HepG2 (cell line): Measurements from ENCODE around the gene SERPINB1. TPM values are rescaled to one million over a fixed set of nuclear protein-coding genes. Genes with fewer than 3 reads are reported as not detected.
A peak's percentile ranks its signal among the peaks of the same experiment; 100 is the strongest.

ENCODE experiments used
- CAMTA2 ChIP-seq: sonication (generic); formaldehyde crosslinking; IDR thresholded peaks from 2 replicates; pipeline ENCODE4 v1.4.0; 2020; ENCODE audit warnings: mild to moderate bottlenecking, missing genetic modification reagents, borderline replicate concordance
- CREM ChIP-seq, 2 experiments: sonication (generic) in 1 of 2; formaldehyde crosslinking in 1 of 2; IDR thresholded peaks; 2 replicates each; pipeline versions ENCODE4 v1.4.0 to v1.6.1; 2016 to 2020; ENCODE audit warnings: antibody characterized with exemption in 1 of 2, mild to moderate bottlenecking in 1 of 2, missing genetic modification reagents in 1 of 2
- HNF1A ChIP-seq, 2 experiments: sonication (generic) in 1 of 2; formaldehyde crosslinking in 1 of 2; IDR thresholded peaks; 2 replicates each; pipeline versions ENCODE4 v1.4.0 to v1.6.1; 2016 to 2020; ENCODE audit warnings: borderline replicate concordance in 1 of 2, low read depth in 1 of 2, mild to moderate bottlenecking in 1 of 2, missing genetic modification reagents in 1 of 2
- KDM1A ChIP-seq: IDR thresholded peaks from 2 replicates; pipeline ENCODE4 v1.6.1; 2016; ENCODE audit warnings: missing compliant biosample characterization
- MED1 ChIP-seq: sonication (generic); formaldehyde crosslinking; IDR thresholded peaks from 2 replicates; pipeline ENCODE4 v1.4.0; 2020; ENCODE audit warnings: missing genetic modification reagents
- MIER2 ChIP-seq: IDR thresholded peaks from 2 replicates; pipeline ENCODE4 v1.6.1; 2016; ENCODE audit warnings: missing biosample characterization, missing genetic modification reagents
- NR2F6 ChIP-seq, 2 experiments: IDR thresholded peaks; 2 replicates each; pipeline ENCODE4 v1.6.1; 2016; ENCODE audit warnings: antibody characterized with exemption in 1 of 2, mild to moderate bottlenecking in 1 of 2
- RARA ChIP-seq: IDR thresholded peaks from 2 replicates; pipeline ENCODE4 v1.6.1; 2016; ENCODE audit warnings: missing genetic modification reagents, missing compliant biosample characterization
- RORA ChIP-seq: sonication (generic); formaldehyde crosslinking; IDR thresholded peaks from 2 replicates; pipeline ENCODE4 v1.5.0; 2020; ENCODE audit warnings: mild to moderate bottlenecking, missing genetic modification reagents, moderate library complexity
- WIZ ChIP-seq: sonication (generic); formaldehyde crosslinking; IDR thresholded peaks from 2 replicates; pipeline ENCODE4 v1.5.1; 2020; ENCODE audit warnings: mild to moderate bottlenecking, missing genetic modification reagents
- ZC3H4 ChIP-seq: sonication (generic); formaldehyde crosslinking; IDR thresholded peaks from 2 replicates; pipeline ENCODE4 v1.4.0; 2020; ENCODE audit warnings: missing genetic modification reagents, borderline replicate concordance
- ZNF766 ChIP-seq: sonication (generic); formaldehyde crosslinking; IDR thresholded peaks from 2 replicates; pipeline ENCODE4 v1.5.0; 2020; ENCODE audit warnings: missing genetic modification reagents, borderline replicate concordance
- polyA plus RNA-seq, 8 experiments: library from polyadenylated mRNA; depleted of rRNA in 3 of 8; stranded (reverse) in 7 of 8; unstranded in 1 of 8; fragments of >200 nt; fragmentation: Illumina TruSeq in 4 of 8; extraction: Trizol in 4 of 8; gene quantifications; 2 replicates each; pipeline versions ENCODE4 v1.2.1 to v1.2.3, GENCODE V29; 2011 to 2016; ENCODE audit warnings: low read depth in 4 of 8, missing spikeins in 1 of 8, mixed read lengths in 1 of 8; ENCODE audit not compliant: insufficient read depth in 1 of 8
- total RNA-seq, 5 experiments: library from RNA; depleted of rRNA; stranded (reverse); fragments of >200 nt; fragmentation: Illumina TruSeq; extraction: Trizol; gene quantifications; 2 replicates each; pipeline ENCODE4 v1.2.3, GENCODE V29; 2016; ENCODE audit warnings: low read depth in 1 of 5
- TF ChIP-seq, protein P1 (sequence below): sonication (generic); formaldehyde crosslinking; IDR thresholded peaks from 2 replicates; pipeline ENCODE4 v1.4.0; 2020; ENCODE audit warnings: missing genetic modification reagents

SERPINB1 gene
- total and polyA plus RNA-seq, 2 of the 13 experiments (the other 11 are each of a cell fraction or from before 2014, with no cell fraction given), result 41.4 to 60.5 TPM

GRCh38 chr6:2885967-2886735 lies 44.5 kb upstream of the SERPINB1 start (continued):
- peak; percentile 89; the same call in 1 of the 2 replicates for TF ChIP-seq ZNF766 (CRISPR knock-in tag)
- no peak for TF ChIP-seq CREM (IDR thresholded peaks at IDR 0.05)
- no peak for TF ChIP-seq CREM (CRISPR knock-in tag; IDR thresholded peaks at IDR 0.05)
- TF ChIP-seq, protein P1, sequence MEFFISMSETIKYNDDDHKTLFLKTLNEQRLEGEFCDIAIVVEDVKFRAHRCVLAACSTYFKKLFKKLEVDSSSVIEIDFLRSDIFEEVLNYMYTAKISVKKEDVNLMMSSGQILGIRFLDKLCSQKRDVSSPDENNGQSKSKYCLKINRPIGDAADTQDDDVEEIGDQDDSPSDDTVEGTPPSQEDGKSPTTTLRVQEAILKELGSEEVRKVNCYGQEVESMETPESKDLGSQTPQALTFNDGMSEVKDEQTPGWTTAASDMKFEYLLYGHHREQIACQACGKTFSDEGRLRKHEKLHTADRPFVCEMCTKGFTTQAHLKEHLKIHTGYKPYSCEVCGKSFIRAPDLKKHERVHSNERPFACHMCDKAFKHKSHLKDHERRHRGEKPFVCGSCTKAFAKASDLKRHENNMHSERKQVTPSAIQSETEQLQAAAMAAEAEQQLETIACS (CRISPR knock-in tag), result no peak
- TF ChIP-seq RORA, result no peak
- no peak for TF ChIP-seq KDM1A
- TF ChIP-seq CAMTA2 (CRISPR knock-in tag), result no peak
- peak; percentile 84 for TF ChIP-seq RARA (CRISPR knock-in tag)
- TF ChIP-seq MED1 (CRISPR knock-in tag), result 0 out of 2 replicates have a peak, but pooled peaks have one; percentile 20
- TF ChIP-seq WIZ (CRISPR knock-in tag), result no peak
- TF ChIP-seq ZC3H4 (CRISPR knock-in tag), result no peak
- TF ChIP-seq NR2F6 (IDR thresholded peaks at IDR 0.05), result peak; percentile 21; the same call in 1 of the 2 replicates
- peak; percentile 61; the same call in 1 of the 2 replicates for TF ChIP-seq NR2F6 (CRISPR knock-in tag; IDR thresholded peaks at IDR 0.05)
- TF ChIP-seq HNF1A (IDR thresholded peaks at IDR 0.05; ENCODE audit: low read depth), result no peak
- no peak for TF ChIP-seq HNF1A (CRISPR knock-in tag; IDR thresholded peaks at IDR 0.05; ENCODE audit: borderline replicate concordance)
- no peak for TF ChIP-seq MIER2 (CRISPR knock-in tag)
